Measurements from ENCODE around the gene GNPNAT1. TPM values are rescaled to one million over a fixed set of nuclear protein-coding genes. Genes with fewer than 3 reads are reported as not detected.

The GNPNAT1 gene
- total RNA-seq, 2 donors from 2014 or later = 34.3 to 62.9 TPM

DNA sequence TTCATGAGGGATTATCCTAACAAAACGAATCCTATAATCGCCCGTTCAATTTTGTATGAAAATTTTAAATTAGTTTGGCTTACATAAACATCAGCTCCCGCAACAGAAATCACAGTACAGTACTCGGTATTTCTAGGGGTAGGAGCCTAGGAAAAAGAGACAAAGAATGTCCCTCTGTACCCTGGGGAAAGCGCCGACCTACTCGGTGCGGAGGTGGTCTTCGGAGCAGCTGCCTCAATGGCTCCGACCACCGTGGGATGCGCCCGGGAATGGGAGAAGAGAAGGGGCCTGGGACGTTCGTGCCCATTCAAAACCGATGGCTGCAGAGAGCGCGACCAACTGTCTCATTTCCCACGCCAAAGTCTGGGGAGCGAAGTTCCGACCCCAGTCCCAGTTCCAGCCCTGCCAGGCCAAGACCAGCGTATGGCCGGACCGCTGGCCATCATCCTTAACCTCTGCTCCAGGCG lies 618 bp downstream of the GNPNAT1 start:
- Histone ChIP-seq H3K9me3 (no peaks in the 10 kb centered on the region), H3K27me3 (no peaks in the 10 kb centered on the region), H3K27ac (peak overlapping the region; percentile 89), H3K4me3 (peak overlapping the region; percentile 77), H3K36me3 (no peaks in the 10 kb centered on the region), H3K9ac (ENCODE audit: low read depth in 2 of 2, low read length in 2 of 2) (peak overlapping the region; percentile 81 to 86), H3K4me1 (no peaks in the 10 kb centered on the region)
- DNase-seq = no peak
- intact Hi-C loops (cut with DNase I) = no loop called here
- TF ChIP-seq, protein P1, sequence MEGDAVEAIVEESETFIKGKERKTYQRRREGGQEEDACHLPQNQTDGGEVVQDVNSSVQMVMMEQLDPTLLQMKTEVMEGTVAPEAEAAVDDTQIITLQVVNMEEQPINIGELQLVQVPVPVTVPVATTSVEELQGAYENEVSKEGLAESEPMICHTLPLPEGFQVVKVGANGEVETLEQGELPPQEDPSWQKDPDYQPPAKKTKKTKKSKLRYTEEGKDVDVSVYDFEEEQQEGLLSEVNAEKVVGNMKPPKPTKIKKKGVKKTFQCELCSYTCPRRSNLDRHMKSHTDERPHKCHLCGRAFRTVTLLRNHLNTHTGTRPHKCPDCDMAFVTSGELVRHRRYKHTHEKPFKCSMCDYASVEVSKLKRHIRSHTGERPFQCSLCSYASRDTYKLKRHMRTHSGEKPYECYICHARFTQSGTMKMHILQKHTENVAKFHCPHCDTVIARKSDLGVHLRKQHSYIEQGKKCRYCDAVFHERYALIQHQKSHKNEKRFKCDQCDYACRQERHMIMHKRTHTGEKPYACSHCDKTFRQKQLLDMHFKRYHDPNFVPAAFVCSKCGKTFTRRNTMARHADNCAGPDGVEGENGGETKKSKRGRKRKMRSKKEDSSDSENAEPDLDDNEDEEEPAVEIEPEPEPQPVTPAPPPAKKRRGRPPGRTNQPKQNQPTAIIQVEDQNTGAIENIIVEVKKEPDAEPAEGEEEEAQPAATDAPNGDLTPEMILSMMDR (IDR thresholded peaks at IDR 0.05) = no peak

DNA sequence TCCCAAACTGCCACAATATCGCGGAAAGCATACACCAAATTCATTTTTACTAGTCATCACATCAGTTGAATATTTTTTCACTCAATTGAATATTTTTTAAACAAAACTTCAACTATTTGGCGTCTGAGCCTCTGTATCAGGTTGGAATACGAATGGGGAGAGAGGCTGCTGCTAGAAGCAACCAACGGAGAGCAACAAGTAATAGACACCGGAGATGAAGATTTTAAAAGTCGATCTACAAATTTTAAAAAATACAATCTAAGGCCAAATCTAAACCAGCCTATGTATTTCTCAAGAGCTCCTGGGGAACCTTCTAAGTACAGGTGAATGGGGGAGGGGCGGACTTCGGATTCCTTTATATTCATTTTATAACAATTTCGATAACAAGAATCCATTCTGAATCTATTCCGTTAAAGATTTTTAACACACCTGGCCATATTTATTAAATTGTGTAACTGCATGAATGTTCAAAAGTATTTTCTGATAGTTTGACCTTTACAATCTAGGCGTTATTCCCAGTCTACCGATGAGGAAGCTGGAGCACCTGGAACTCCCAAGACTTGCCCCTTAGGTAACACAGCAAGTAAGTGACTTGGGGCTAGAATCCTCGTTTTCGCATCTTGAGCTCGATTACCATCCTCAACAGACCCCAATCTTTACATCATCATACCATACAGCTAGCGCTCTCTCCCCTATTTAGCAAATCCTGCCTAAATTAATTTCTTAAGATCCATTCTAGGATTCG lies 1.2 kb downstream of the GNPNAT1 start:
- H3K9ac ChIP-seq (ENCODE audit: low read depth in 2 of 2, low read length in 2 of 2) = peak overlapping the region in 1 of 2 donors; percentile 81
- peak overlapping the region; percentile 77 for H3K4me3 ChIP-seq
- TF ChIP-seq, protein P1 (IDR thresholded peaks at IDR 0.05) = no peak
- H3K9me3 ChIP-seq = no peaks in the 10 kb centered on the region
- no peaks in the 10 kb centered on the region for H3K36me3 ChIP-seq
- peak; percentile 40 for DNase-seq
- H3K27me3 ChIP-seq = no peaks in the 10 kb centered on the region
- H3K4me1 ChIP-seq = no peaks in the 10 kb centered on the region
- peak overlapping the region; percentile 89 for H3K27ac ChIP-seq
- intact Hi-C loops (cut with DNase I) = no loop called here

DNA sequence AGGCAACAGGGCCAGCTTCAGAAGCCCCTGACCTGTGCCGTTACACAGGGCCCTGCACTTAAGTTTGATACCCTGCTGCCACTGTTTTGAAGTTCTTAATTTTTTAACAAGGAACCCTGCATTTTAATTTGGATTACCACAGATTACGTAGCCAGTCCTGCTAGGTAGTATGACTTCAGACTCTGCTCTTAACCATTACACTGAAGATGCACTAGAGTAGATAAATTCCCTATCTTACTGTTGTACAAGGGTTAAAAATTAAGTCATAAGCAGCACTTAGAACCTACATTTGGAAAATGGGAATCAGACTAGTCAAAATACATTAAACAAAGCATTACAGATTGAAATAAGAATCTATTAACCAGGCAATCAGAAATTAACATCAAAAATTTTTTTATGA lies 2.3 kb downstream of the GNPNAT1 start:
- TF ChIP-seq, protein P1 (IDR thresholded peaks at IDR 0.05) = no peak
- intact Hi-C loops (cut with DNase I) = loop anchor here (10.0 kb wide), 1 partner anchor 54 kb away; the partner anchor contains the start of gene STYX
- Histone ChIP-seq H3K36me3 (no peaks in the 10 kb centered on the region), H3K9me3 (no peaks in the 10 kb centered on the region), H3K4me3 (no peak overlapping the region), H3K9ac (ENCODE audit: low read depth in 2 of 2, low read length in 2 of 2) (no peak overlapping the region), H3K4me1 (no peaks in the 10 kb centered on the region), H3K27me3 (no peaks in the 10 kb centered on the region), H3K27ac (no peak overlapping the region)
- DNase-seq = no peak

DNA sequence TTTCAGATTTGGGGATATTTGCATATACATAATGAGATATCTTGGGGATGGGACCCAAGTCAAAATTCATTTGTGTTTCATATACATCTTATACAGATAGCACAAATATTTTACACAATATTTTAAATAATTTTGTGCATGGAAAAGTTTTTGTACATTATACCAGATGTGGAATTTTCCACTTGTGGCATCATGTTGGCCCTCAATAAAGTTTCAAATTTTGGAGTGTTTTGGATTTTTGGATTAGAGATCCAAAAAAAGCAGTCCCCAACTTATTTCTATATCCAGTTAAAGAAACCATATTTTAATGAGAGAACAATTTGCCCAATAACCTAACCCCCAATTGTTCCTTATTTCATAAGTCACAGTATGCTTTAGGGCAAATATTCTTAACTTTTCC lies 4.5 kb downstream of the GNPNAT1 start:
- TF ChIP-seq, protein P1 (IDR thresholded peaks at IDR 0.05) = no peak
- intact Hi-C loops (cut with DNase I) = loop anchor here (10.0 kb wide), 1 partner anchor 52 kb away; the partner anchor contains the start of gene STYX

DNA sequence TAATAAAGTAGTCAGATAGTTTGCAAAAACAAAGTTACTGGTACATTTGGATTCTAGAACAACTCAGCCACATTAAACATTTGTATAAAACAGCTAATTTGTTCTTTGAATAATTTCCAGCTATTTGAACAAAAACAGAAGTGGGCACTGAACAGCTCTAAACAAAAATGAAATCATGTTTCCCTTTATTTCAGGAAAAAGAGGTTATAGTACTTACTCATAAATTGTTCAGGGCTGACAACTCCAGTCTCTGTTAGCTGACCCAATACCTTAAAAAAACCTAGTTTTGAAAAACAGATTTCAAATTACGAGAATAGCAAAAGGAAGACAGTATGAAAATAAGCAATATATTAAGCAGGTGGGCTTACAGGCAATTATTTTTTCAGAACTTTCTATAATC lies 8.2 kb downstream of the GNPNAT1 start:
- Histone ChIP-seq H3K4me3 (no peak overlapping the region), H3K27ac (no peak overlapping the region), H3K27me3 (no peaks in the 10 kb centered on the region), H3K4me1 (no peaks in the 10 kb centered on the region), H3K36me3 (peaks cover 9% of the 10 kb centered on the region), H3K9ac (ENCODE audit: low read depth in 2 of 2, low read length in 2 of 2) (no peak overlapping the region), H3K9me3 (no peaks in the 10 kb centered on the region)
- TF ChIP-seq, protein P1 (IDR thresholded peaks at IDR 0.05) = no peak
- no peak for DNase-seq
- intact Hi-C loops (cut with DNase I) = loop anchor here (10.0 kb wide), 1 partner anchor 48 kb away; the partner anchor contains the start of gene STYX

More for the DNA sequence above, 4.5 kb downstream of the GNPNAT1 start:
- H3K9me3 ChIP-seq = no peaks in the 10 kb centered on the region
- no peak overlapping the region for H3K9ac ChIP-seq (ENCODE audit: low read depth in 2 of 2, low read length in 2 of 2)
- DNase-seq = no peak
- no peaks in the 10 kb centered on the region for H3K27me3 ChIP-seq
- H3K27ac ChIP-seq = no peak overlapping the region
- peaks cover 1% of the 10 kb centered on the region for H3K36me3 ChIP-seq
- H3K4me1 ChIP-seq = no peaks in the 10 kb centered on the region
- no peak overlapping the region for H3K4me3 ChIP-seq

Data from colonic mucosa (tissue), 4 donors.